Measurements from ENCODE around the gene ABLIM3. TPM values are rescaled to one million over a fixed set of nuclear protein-coding genes. Genes with fewer than 3 reads are reported as not detected.
A peak's percentile ranks its signal among the peaks of the same experiment; 100 is the strongest.

The ABLIM3 gene
- total RNA-seq, 4 donors from 2014 or later = 14.8 to 50.7 (median 25.4) TPM

- Histone ChIP-seq H3K36me3 (peaks cover 0 to 18% of the 10 kb centered on the region in 2 donors), H3K4me3 (no peak overlapping the region), H3K9me3 (no peaks in the 10 kb centered on the region), H3K27ac (no peak overlapping the region), H3K27me3 (no peaks in the 10 kb centered on the region), H3K4me1 (no peaks in the 10 kb centered on the region)
- TF ChIP-seq POLR2A (IDR thresholded peaks at IDR 0.05) = no peak
- no peak for TF ChIP-seq EP300 (IDR thresholded peaks at IDR 0.05)
- no peak for TF ChIP-seq POLR2AphosphoS5 (IDR thresholded peaks at IDR 0.05)
- TF ChIP-seq CTCF (IDR thresholded peaks at IDR 0.05) = no peak
- ATAC-seq = no peak
- WGBS, 2 donors (ENCODE audit: low coverage in 1 of 2) = 94 to 100% methylated on average over 3 of the region's 3 CpGs
These were observed 47.1 kb downstream of the ABLIM3 start for GRCh38 chr5:149188383-149188782.

GRCh38 chr5:149195337-149195887, 54.1 kb downstream of the ABLIM3 start:
- H3K27me3 ChIP-seq = no peaks in the 10 kb centered on the region
- H3K9me3 ChIP-seq = no peaks in the 10 kb centered on the region
- WGBS, 2 donors (ENCODE audit: low coverage in 1 of 2) = 63 to 74% methylated on average over 3 to 5 of the region's 9 CpGs
- peak; percentile 36 for ATAC-seq
- no peak for TF ChIP-seq POLR2AphosphoS5 (IDR thresholded peaks at IDR 0.05)
- no peak for TF ChIP-seq EP300 (IDR thresholded peaks at IDR 0.05)
- no peak for TF ChIP-seq POLR2A (IDR thresholded peaks at IDR 0.05)
- no peak for TF ChIP-seq CTCF (IDR thresholded peaks at IDR 0.05)
- H3K4me1 ChIP-seq = peaks cover 0 to 8% (median 0%) of the 10 kb centered on the region in 3 donors
- peak overlapping the region in 3 of 4 donors; percentile 20 to 50 (median 42) for H3K27ac ChIP-seq
- H3K4me3 ChIP-seq = no peak overlapping the region
- peaks cover 0 to 24% of the 10 kb centered on the region in 2 donors for H3K36me3 ChIP-seq

GRCh38 chr5:149195962-149196361, 54.7 kb downstream of the ABLIM3 start:
- Histone ChIP-seq H3K4me1 (peaks cover 0 to 8% (median 0%) of the 10 kb centered on the region in 3 donors), H3K27me3 (no peaks in the 10 kb centered on the region), H3K4me3 (no peak overlapping the region), H3K36me3 (peaks cover 0 to 29% of the 10 kb centered on the region in 2 donors), H3K9me3 (no peaks in the 10 kb centered on the region), H3K27ac (peak overlapping the region in 3 of 4 donors; percentile 20 to 50 (median 42))
- TF ChIP-seq POLR2A (IDR thresholded peaks at IDR 0.05) (no peak), POLR2AphosphoS5 (IDR thresholded peaks at IDR 0.05) (no peak), EP300 (IDR thresholded peaks at IDR 0.05) (no peak), CTCF (IDR thresholded peaks at IDR 0.05) (no peak)
- ATAC-seq = no peak
- WGBS, 2 donors (ENCODE audit: low coverage in 1 of 2) = 80 to 100% methylated on average over 1 of the region's 1 CpG

GRCh38 chr5:149198148-149198547, 56.9 kb downstream of the ABLIM3 start:
- H3K36me3 ChIP-seq = peaks cover 0 to 51% of the 10 kb centered on the region in 2 donors

More at GRCh38 chr5:149198148-149198547, 56.9 kb downstream of the ABLIM3 start:
- no peaks in the 10 kb centered on the region for H3K27me3 ChIP-seq
- no peaks in the 10 kb centered on the region for H3K9me3 ChIP-seq
- TF ChIP-seq POLR2AphosphoS5 (IDR thresholded peaks at IDR 0.05) = no peak
- no peak for TF ChIP-seq POLR2A (IDR thresholded peaks at IDR 0.05)
- no peak for TF ChIP-seq EP300 (IDR thresholded peaks at IDR 0.05)
- TF ChIP-seq CTCF (IDR thresholded peaks at IDR 0.05) = no peak
- peaks cover 0 to 8% (median 0%) of the 10 kb centered on the region in 3 donors for H3K4me1 ChIP-seq
- no peak overlapping the region for H3K27ac ChIP-seq
- 76% methylated on average over 4 of the region's 9 CpGs; no CpG with 5 or more reads in 1 of the 2 donors for WGBS, 2 donors (ENCODE audit: low coverage in 1 of 2)
- no peak for ATAC-seq
- H3K4me3 ChIP-seq = no peak overlapping the region

All from gastroesophageal sphincter (tissue), 4 donors.